HG03060 (cell line): ENCODE measurements around the gene ERMN.

ENCODE experiments used
- ATAC-seq: cut with Tn5 transposase; IDR thresholded peaks from one replicate; pipeline ENCODE4 v1.9.1; 2021; ENCODE audit warnings: low read depth, moderate number of reproducible peaks; ENCODE audit not compliant: unreplicated experiment

The ERMN gene

GRCh38 chr2:157333304-157334047 lies 7.9 kb upstream of the ERMN start:
- ATAC-seq = no peak

GRCh38 chr2:157329524-157329923 lies 3.9 kb upstream of the ERMN start:
- no peak for ATAC-seq

- ATAC-seq = peak; percentile 89
Measured at GRCh38 chr2:157327621-157328500, 2.2 kb upstream of the ERMN start.

GRCh38 chr2:157327200-157327599 lies 1.6 kb upstream of the ERMN start:
- ATAC-seq = peak; percentile 25

GRCh38 chr2:157326698-157327097 lies 1.1 kb upstream of the ERMN start:
- no peak for ATAC-seq

GRCh38 chr2:157324331-157324843 lies 1.2 kb downstream of the ERMN start:
- ATAC-seq = no peak

- ATAC-seq = no peak
Measured at GRCh38 chr2:157322432-157322831, 3.2 kb downstream of the ERMN start.

- ATAC-seq = no peak
Measured at GRCh38 chr2:157321466-157321865, 4.2 kb downstream of the ERMN start.

GRCh38 chr2:157320409-157320808 lies 5.2 kb downstream of the ERMN start:
- ATAC-seq = no peak

GRCh38 chr2:157319795-157320194 lies 5.8 kb downstream of the ERMN start:
- ATAC-seq = no peak

- no peak for ATAC-seq
Measured at GRCh38 chr2:157318884-157319283, 6.7 kb downstream of the ERMN start.

- no peak for ATAC-seq
Measured at GRCh38 chr2:157315901-157316300, 9.7 kb downstream of the ERMN start.

- ATAC-seq = peak; percentile 61
Measured at GRCh38 chr2:157312866-157313486, 12.6 kb downstream of the ERMN start.

GRCh38 chr2:157311706-157312105 lies 13.9 kb downstream of the ERMN start:
- no peak for ATAC-seq

- ATAC-seq = no peak
Measured at GRCh38 chr2:157309878-157310277, 15.7 kb downstream of the ERMN start.

- no peak for ATAC-seq
Measured at GRCh38 chr2:157307021-157307420, 18.6 kb downstream of the ERMN start.

- no peak for ATAC-seq
Measured at GRCh38 chr2:157305723-157306110, 19.9 kb downstream of the ERMN start.

- no peak for ATAC-seq
Measured at GRCh38 chr2:157304811-157305722, 20.6 kb downstream of the ERMN start.

GRCh38 chr2:157303612-157304011 lies 22.0 kb downstream of the ERMN start:
- ATAC-seq = no peak

- peak; percentile 86 for ATAC-seq
Measured at GRCh38 chr2:157302492-157303099, 23.0 kb downstream of the ERMN start.
